DMS53 treated with DMSO at 0.1 percent for 48 hours (cell line): Measurements from ENCODE around the gene SLC27A3.

Source experiments
- DNase-seq: peaks from one replicate; lab custom pipeline; 2025; ENCODE audit not compliant: unreplicated experiment; lab: John Stamatoyannopoulos, UW

The SLC27A3 gene, protein sequence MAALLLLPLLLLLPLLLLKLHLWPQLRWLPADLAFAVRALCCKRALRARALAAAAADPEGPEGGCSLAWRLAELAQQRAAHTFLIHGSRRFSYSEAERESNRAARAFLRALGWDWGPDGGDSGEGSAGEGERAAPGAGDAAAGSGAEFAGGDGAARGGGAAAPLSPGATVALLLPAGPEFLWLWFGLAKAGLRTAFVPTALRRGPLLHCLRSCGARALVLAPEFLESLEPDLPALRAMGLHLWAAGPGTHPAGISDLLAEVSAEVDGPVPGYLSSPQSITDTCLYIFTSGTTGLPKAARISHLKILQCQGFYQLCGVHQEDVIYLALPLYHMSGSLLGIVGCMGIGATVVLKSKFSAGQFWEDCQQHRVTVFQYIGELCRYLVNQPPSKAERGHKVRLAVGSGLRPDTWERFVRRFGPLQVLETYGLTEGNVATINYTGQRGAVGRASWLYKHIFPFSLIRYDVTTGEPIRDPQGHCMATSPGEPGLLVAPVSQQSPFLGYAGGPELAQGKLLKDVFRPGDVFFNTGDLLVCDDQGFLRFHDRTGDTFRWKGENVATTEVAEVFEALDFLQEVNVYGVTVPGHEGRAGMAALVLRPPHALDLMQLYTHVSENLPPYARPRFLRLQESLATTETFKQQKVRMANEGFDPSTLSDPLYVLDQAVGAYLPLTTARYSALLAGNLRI

GRCh38 chr1:153774780-153775457 lies at the start of gene SLC27A3:
TSS of gene SLC27A3 (plus strand) at chr1:153775407. CDS start at chr1:153775498, 91 bp downstream.
- peak; percentile 56 for DNase-seq

GRCh38 chr1:153727463-153728304 lies 47.5 kb upstream of the SLC27A3 start, which contains the start of gene INTS3:
TSS of gene INTS3 (plus strand) at chr1:153728050. CDS start at chr1:153728635, 585 bp downstream.
- DNase-seq = peak; percentile 98

DNA sequence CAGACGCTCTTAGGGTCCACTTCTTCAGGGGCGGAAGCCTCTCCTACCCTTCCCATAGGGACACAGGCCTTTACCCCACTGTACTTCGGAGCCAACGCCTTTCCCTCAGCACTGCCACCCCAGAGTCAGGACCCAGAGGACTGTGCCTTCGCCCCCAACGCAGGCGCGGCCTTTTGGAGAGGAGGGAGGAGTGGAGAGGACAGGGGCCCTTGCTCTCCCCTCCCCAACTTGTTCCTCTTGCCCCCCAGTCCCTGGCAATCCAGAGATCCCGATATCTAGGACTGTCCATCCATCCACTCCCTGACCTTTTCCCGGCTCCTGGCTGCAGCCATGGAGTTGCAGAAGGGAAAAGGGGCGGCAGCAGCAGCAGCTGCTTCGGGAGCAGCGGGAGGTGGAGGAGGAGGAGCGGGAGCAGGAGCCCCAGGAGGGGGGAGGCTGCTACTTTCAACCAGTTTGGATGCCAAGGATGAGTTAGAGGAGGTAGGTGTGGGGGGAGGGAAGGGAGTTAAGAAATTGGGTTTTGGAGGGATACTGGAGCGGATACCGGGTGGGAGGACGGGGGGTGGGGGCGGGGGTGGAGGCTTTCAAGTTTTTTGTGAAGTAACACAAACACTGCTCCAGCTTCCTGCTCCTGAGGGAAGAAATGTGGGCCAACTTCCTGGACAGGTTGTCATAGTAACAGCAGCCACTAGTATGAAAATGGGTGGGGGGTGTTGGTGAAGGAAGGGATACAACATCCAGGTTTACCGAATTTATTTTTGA lies 46.7 kb upstream of the SLC27A3 start:
- DNase-seq = peak; percentile 11

DNA sequence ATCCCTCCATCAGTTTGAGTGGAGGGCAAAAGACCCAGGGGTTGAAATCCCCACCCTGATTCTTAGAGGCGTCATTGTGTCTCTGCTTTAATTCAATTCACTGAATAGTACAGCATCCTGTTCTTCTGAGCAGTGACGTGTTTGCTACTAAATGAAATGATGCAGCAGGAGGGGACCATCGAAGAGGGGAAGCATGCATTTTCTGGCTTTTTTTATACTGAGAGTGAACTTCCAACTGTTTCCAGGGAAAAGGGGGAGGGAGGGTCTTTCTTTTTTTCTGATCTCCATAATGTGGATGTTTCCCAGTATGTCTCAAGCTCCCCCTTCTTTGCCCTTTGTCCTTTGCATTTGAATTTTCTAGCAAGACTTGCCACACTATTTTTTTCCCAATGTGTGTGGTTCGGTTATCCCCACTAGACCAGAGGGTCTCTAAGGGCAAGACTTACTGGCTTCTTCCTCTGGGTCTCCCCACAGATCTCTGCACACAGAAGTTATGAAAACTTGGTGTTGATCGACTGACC lies 44.7 kb upstream of the SLC27A3 start:
- DNase-seq = no peak

- peak; percentile 73 for DNase-seq
Measured at GRCh38 chr1:153733970-153734369, 41.2 kb upstream of the SLC27A3 start.

GRCh38 chr1:153734396-153735089 lies 40.7 kb upstream of the SLC27A3 start:
- DNase-seq = no peak

- no peak for DNase-seq
Measured at GRCh38 chr1:153735090-153735420, 40.2 kb upstream of the SLC27A3 start.

GRCh38 chr1:153741986-153742385 lies 33.2 kb upstream of the SLC27A3 start:
- peak; percentile 7 for DNase-seq

DNA sequence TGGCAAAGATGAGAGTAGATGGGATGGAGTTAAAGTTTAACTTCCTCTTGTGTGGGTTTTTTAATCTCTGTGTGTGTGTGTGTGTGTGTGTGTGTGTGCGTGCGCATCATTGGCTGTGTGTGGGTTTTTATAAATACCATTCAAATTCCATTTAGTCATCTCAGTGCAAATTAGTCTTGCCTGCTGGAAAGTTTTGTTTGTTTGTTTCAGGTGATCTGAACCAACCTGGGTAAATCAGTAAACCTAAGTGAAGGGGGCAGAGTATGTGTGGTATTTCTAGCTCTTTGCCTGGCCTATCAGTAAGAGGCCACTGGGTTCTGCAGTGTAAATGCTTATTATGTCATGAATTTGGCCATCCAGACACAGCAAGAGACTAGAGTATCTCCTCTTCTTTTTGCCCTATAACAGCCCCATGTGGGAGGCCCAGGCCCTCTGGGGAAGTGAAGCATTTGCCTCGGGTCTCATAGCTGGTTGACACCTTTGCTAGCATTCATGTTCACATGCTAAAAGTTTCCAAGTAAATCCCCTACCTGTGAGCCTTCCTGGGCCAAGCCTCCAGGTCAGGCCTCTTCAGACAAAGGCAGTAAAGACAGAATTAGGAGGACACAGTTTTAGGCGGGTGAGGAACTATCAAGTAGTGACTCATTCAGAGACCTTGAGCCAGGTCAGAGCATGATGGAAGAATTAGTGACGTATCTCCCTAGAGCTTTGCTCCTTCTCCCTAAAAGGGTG lies 32.6 kb upstream of the SLC27A3 start:
- peak; percentile 47 for DNase-seq

GRCh38 chr1:153745417-153745816 lies 29.8 kb upstream of the SLC27A3 start:
- DNase-seq = no peak

- DNase-seq = no peak
Measured at GRCh38 chr1:153746174-153746573, 29.0 kb upstream of the SLC27A3 start.

DNA sequence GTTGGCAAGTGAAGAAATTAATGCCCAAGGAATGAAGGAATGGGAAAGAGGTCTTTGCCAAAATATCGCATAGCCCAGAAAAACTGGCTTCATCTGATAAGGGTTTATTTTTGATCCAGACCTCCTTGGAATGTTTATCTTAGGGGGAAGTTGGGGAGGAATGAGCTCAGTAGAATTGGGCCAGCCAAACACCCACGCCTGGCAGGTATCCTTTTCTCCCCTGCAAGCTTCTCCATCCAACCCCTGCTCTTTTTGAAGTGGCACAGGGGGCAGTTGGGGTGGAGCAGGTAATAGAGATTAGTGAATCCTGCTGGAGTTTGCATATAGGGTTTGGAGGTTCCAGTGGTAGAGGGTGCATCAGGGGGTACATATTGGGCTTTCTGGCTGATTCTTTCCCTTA lies 26.3 kb upstream of the SLC27A3 start:
- no peak for DNase-seq

DNA sequence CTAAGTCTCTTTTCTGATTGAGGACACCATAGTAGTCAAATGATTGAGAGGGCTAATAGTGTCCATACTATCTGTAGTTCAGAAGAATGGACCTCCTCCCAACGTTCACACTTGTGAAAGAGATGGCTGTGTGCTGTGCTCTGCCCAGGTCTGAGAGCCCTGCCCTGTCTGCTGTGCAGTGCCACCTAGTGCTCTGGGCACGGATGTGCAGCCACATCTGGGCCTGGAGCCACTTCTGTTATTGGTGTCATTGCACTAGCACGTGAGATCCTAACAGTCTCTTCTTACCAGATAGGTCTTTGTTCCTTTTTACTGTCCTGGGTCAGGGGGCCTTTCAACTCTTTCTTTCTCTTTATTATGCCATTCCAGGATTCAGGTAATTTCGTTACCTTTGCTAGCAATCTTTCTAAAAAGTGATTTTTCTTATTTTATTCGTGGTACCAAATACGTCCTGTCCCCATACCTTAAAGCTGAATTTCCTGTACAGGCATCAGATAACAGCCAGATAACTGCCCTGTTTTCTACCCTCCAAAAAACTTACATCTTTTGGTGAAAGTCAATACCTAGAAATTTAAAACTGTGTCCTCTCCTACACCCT lies 25.7 kb upstream of the SLC27A3 start:
- peak; percentile 88 for DNase-seq

DNA sequence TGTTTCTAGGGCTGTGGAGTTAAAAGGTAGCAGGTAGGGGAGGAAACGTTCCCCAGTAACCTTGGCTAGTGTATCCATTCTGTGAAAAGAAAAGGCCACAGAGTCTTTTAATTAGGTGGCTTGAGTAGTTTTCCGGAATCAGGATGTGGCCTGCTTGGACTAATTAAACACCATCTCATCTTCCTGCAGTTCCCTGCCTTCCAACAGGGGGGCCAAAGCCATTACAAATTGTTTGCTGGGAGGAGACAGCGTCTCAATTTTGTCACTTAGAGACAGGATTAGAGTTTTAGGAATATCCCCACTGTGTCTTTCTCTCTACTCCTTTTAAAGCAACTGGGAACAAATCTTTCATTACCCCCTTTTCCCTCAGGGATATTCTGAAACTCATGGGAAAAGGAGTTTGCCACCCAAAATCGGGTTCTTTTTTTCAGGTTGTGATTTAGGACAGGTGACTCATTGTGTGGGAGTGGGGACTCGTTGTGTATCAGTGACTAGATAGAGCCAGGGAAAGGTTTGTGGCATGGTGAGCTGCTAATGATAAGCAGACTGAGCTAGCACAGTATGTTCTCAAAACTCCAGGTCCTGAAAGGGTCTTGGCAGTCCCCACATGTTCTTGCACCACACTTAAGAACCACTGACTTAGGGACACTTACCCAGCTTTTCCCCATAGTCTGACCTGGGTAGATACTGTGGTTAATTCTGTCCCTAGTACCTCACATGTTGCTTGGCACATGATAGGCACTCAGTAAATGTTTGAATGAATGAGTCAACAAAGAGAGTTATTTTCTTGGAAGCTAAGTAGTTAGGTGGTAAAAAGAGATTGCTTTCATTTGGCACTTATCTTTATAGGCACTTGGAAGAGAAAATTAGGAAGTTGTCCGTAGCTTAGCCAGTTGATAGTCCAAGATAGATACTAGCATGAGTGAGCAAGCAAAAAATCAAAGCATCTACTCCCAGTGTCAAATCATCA lies 24.9 kb upstream of the SLC27A3 start:
- DNase-seq = no peak

GRCh38 chr1:153752072-153752471 lies 23.1 kb upstream of the SLC27A3 start:
- DNase-seq = no peak

GRCh38 chr1:153752571-153753195 lies 22.5 kb upstream of the SLC27A3 start:
- DNase-seq = no peak

- DNase-seq = no peak
Measured at GRCh38 chr1:153754266-153754665, 20.9 kb upstream of the SLC27A3 start.
